HEK293 (cell line): ENCODE data around the gene PAK1.

Experiments
- CTCF ChIA-PET: fragments of 350-600 bp; formaldehyde crosslinking; extraction: SDS; loops from one replicate; lab custom pipeline; 2021; ENCODE audit warnings: antibody characterized with exemption; lab: Yijun Ruan, JAX
- POLR2A ChIA-PET: fragments of 300-600 bp; formaldehyde crosslinking; extraction: SDS; loops from one replicate; lab custom pipeline; 2020; ENCODE audit warnings: antibody characterized with exemption, inconsistent platforms; lab: Yijun Ruan, JAX
- H3K27ac ChIP-seq: fragments of 200-500 bp; sonication (Bioruptor generic); 2 replicates; pipeline ENCODE4 v1.5.1; 2014; ENCODE audit warnings: low read depth, low read length, control low read depth, inconsistent platforms; ENCODE audit errors: extremely low read depth
- H3K36me3 ChIP-seq, 2 experiments: fragments of 200-500 bp in 1 of 2; sonication (Bioruptor generic) in 1 of 2; 1 replicate in 1 of 2; 2 replicates in 1 of 2; pipeline ENCODE4 v1.5.1; 2014 to 2017; ENCODE audit warnings: inconsistent platforms in 2 of 2, low read length in 2 of 2; ENCODE audit not compliant: control insufficient read depth in 2 of 2, insufficient read depth in 1 of 2
- H3K4me1 ChIP-seq: fragments of 200-500 bp; sonication (Bioruptor generic); 2 replicates; pipeline ENCODE4 v1.5.1; 2014; ENCODE audit warnings: mild to moderate bottlenecking, low read length, inconsistent platforms; ENCODE audit not compliant: control insufficient read depth, insufficient read depth
- H3K4me3 ChIP-seq: 2 replicates; pipeline ENCODE4 v1.5.1; 2011; ENCODE audit warnings: low read depth, mild to moderate bottlenecking, control low read depth, low read length, moderate library complexity
- H3K9me3 ChIP-seq: fragments of 200-500 bp; sonication (Bioruptor generic); 2 replicates; pipeline ENCODE4 v1.5.1; 2014; ENCODE audit warnings: low read depth, low read length, inconsistent platforms; ENCODE audit not compliant: control insufficient read depth, insufficient read depth
- GLIS1 ChIP-seq: fragments of 450-650 bp; formaldehyde crosslinking; IDR thresholded peaks from 2 replicates; pipeline ENCODE4 v1.5.1; 2016; ENCODE audit warnings: missing biosample characterization, missing genetic modification characterization
- KLF8 ChIP-seq: fragments of 450-650 bp; formaldehyde crosslinking; IDR thresholded peaks from 2 replicates; pipeline ENCODE4 v1.5.1; 2016; ENCODE audit warnings: missing biosample characterization, missing genetic modification characterization
- OSR2 ChIP-seq: fragments of 450-650 bp; formaldehyde crosslinking; IDR thresholded peaks from 2 replicates; pipeline ENCODE4 v1.5.1; 2016; ENCODE audit warnings: missing biosample characterization, missing genetic modification characterization
- PATZ1 ChIP-seq: fragments of 450-650 bp; formaldehyde crosslinking; IDR thresholded peaks from 2 replicates; pipeline ENCODE4 v1.5.1; 2016; ENCODE audit warnings: missing biosample characterization, missing genetic modification characterization
- RBAK ChIP-seq: fragments of 450-650 bp; formaldehyde crosslinking; IDR thresholded peaks from 2 replicates; pipeline ENCODE4 v1.5.1; 2016; ENCODE audit warnings: missing biosample characterization, missing genetic modification characterization
- REPIN1 ChIP-seq: fragments of 450-650 bp; formaldehyde crosslinking; IDR thresholded peaks from 2 replicates; pipeline ENCODE4 v1.5.1; 2017; ENCODE audit warnings: missing biosample characterization, missing genetic modification characterization, low read depth
- SP7 ChIP-seq: fragments of 450-650 bp; formaldehyde crosslinking; IDR thresholded peaks from 2 replicates; pipeline ENCODE4 v1.5.1; 2016; ENCODE audit warnings: missing biosample characterization, missing genetic modification characterization
- WT1 ChIP-seq: fragments of 450-650 bp; formaldehyde crosslinking; IDR thresholded peaks from 2 replicates; pipeline ENCODE4 v1.5.1; 2016; ENCODE audit warnings: missing biosample characterization, missing genetic modification characterization
- ZBTB17 ChIP-seq: fragments of 450-650 bp; formaldehyde crosslinking; IDR thresholded peaks from 2 replicates; pipeline ENCODE4 v1.5.1; 2016; ENCODE audit warnings: missing biosample characterization, missing genetic modification characterization
- ZBTB26 ChIP-seq: fragments of 450-650 bp; formaldehyde crosslinking; optimal IDR thresholded peaks from 2 replicates; pipeline ENCODE3; 2016; ENCODE audit warnings: missing biosample characterization, mild to moderate bottlenecking, missing genetic modification characterization
- ZNF24 ChIP-seq: fragments of 450-650 bp; formaldehyde crosslinking; IDR thresholded peaks from 2 replicates; pipeline ENCODE4 v1.5.1; 2016; ENCODE audit warnings: missing biosample characterization, missing genetic modification characterization
- ZNF350 ChIP-seq: fragments of 450-650 bp; formaldehyde crosslinking; IDR thresholded peaks from 2 replicates; pipeline ENCODE4 v1.5.0; 2017; ENCODE audit warnings: missing biosample characterization, mild to moderate bottlenecking, missing genetic modification characterization
- ZNF394 ChIP-seq: fragments of 450-650 bp; formaldehyde crosslinking; IDR thresholded peaks from 2 replicates; pipeline ENCODE4 v1.5.1; 2016; ENCODE audit warnings: missing biosample characterization, missing genetic modification characterization, mild to moderate bottlenecking, moderate library complexity, borderline replicate concordance
- ZNF416 ChIP-seq: fragments of 450-650 bp; formaldehyde crosslinking; IDR thresholded peaks from 2 replicates; pipeline ENCODE4 v1.5.1; 2016; ENCODE audit warnings: missing biosample characterization, missing genetic modification characterization
- ZNF600 ChIP-seq: fragments of 450-650 bp; formaldehyde crosslinking; IDR thresholded peaks from 2 replicates; pipeline ENCODE4 v1.5.1; 2016; ENCODE audit warnings: missing biosample characterization, missing genetic modification characterization
- ZNF629 ChIP-seq: fragments of 450-650 bp; formaldehyde crosslinking; IDR thresholded peaks from 2 replicates; pipeline ENCODE4 v1.5.1; 2017; ENCODE audit warnings: missing biosample characterization, missing genetic modification characterization
- ZSCAN23 ChIP-seq: fragments of 450-650 bp; formaldehyde crosslinking; IDR thresholded peaks from 2 replicates; pipeline ENCODE4 v1.5.1; 2016; ENCODE audit warnings: missing biosample characterization, missing genetic modification characterization
- TF ChIP-seq, protein P1 (sequence below): fragments of 450-650 bp; formaldehyde crosslinking; IDR thresholded peaks from 2 replicates; pipeline ENCODE4 v1.5.1; 2016; ENCODE audit warnings: missing biosample characterization, missing genetic modification characterization, low read depth
- TF ChIP-seq, protein P2 (sequence below): fragments of 450-650 bp; formaldehyde crosslinking; IDR thresholded peaks from 2 replicates; pipeline ENCODE4 v1.5.1; 2016; ENCODE audit warnings: missing biosample characterization, missing genetic modification characterization, borderline replicate concordance
- TF ChIP-seq, protein P3 (sequence below): fragments of 450-650 bp; formaldehyde crosslinking; IDR thresholded peaks from 2 replicates; pipeline ENCODE4 v1.5.1; 2017; ENCODE audit warnings: missing biosample characterization, missing genetic modification characterization
- TF ChIP-seq, protein P4 (sequence below): fragments of 450-650 bp; formaldehyde crosslinking; IDR thresholded peaks from 2 replicates; pipeline ENCODE4 v1.5.1; 2016; ENCODE audit warnings: missing biosample characterization, missing genetic modification characterization

Gene PAK1

GRCh38 chr11:77412814-77413213, 61.1 kb downstream of the PAK1 start:
- POLR2A ChIA-PET, result interaction anchor here (0.6 kb wide), 1 partner anchor 294 kb away, joined by 3 read pairs; no protein-coding TSS in a partner anchor

GRCh38 chr11:77411717-77412441, 62.0 kb downstream of the PAK1 start:
- ChIA-PET POLR2A (interaction anchor here (0.5 to 1.3 kb wide), 5 partner anchors 10 to 176 kb away, joined by 3 read pairs; no protein-coding TSS in a partner anchor), CTCF (interaction anchor here (1.0 to 4.5 kb wide), 5 partner anchors 30 to 216 kb away, joined by 3 to 21 read pairs (median 5); no protein-coding TSS in a partner anchor)
- Histone ChIP-seq H3K4me1 (0 out of 2 replicates have a peak, but pooled peaks cover 5% of the 10 kb centered on the region), H3K4me3 (peak overlapping the region; percentile 52), H3K36me3 (no peaks in the 10 kb centered on the region), H3K27ac (no peak overlapping the region), H3K9me3 (no peaks in the 10 kb centered on the region)
- TF ChIP-seq PATZ1 (0 out of 2 replicates have a peak, but pooled peaks have one; percentile 7), GLIS1 (peak; percentile 49; the same call in 1 of the 2 replicates), ZBTB17 (tag by site-specific recombination) (peak; percentile 90), ZBTB26 (tag by site-specific recombination) (peak; percentile 75)
- TF ChIP-seq, protein P1, sequence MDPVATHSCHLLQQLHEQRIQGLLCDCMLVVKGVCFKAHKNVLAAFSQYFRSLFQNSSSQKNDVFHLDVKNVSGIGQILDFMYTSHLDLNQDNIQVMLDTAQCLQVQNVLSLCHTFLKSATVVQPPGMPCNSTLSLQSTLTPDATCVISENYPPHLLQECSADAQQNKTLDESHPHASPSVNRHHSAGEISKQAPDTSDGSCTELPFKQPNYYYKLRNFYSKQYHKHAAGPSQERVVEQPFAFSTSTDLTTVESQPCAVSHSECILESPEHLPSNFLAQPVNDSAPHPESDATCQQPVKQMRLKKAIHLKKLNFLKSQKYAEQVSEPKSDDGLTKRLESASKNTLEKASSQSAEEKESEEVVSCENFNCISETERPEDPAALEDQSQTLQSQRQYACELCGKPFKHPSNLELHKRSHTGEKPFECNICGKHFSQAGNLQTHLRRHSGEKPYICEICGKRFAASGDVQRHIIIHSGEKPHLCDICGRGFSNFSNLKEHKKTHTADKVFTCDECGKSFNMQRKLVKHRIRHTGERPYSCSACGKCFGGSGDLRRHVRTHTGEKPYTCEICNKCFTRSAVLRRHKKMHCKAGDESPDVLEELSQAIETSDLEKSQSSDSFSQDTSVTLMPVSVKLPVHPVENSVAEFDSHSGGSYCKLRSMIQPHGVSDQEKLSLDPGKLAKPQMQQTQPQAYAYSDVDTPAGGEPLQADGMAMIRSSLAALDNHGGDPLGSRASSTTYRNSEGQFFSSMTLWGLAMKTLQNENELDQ (tag by site-specific recombination), result no peak
- TF ChIP-seq, protein P2, sequence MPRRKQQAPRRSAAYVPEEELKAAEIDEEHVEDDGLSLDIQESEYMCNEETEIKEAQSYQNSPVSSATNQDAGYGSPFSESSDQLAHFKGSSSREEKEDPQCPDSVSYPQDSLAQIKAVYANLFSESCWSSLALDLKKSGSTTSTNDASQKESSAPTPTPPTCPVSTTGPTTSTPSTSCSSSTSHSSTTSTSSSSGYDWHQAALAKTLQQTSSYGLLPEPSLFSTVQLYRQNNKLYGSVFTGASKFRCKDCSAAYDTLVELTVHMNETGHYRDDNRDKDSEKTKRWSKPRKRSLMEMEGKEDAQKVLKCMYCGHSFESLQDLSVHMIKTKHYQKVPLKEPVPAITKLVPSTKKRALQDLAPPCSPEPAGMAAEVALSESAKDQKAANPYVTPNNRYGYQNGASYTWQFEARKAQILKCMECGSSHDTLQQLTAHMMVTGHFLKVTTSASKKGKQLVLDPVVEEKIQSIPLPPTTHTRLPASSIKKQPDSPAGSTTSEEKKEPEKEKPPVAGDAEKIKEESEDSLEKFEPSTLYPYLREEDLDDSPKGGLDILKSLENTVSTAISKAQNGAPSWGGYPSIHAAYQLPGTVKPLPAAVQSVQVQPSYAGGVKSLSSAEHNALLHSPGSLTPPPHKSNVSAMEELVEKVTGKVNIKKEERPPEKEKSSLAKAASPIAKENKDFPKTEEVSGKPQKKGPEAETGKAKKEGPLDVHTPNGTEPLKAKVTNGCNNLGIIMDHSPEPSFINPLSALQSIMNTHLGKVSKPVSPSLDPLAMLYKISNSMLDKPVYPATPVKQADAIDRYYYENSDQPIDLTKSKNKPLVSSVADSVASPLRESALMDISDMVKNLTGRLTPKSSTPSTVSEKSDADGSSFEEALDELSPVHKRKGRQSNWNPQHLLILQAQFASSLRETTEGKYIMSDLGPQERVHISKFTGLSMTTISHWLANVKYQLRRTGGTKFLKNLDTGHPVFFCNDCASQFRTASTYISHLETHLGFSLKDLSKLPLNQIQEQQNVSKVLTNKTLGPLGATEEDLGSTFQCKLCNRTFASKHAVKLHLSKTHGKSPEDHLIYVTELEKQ (tag by site-specific recombination), result no peak

More at GRCh38 chr11:77412814-77413213, 61.1 kb downstream of the PAK1 start:
- TF ChIP-seq SP7 (tag by site-specific recombination) (peak; percentile 49), RBAK (tag by site-specific recombination) (no peak), KLF8 (tag by site-specific recombination) (0 out of 2 replicates have a peak, but pooled peaks have one; percentile 35), GLIS1 (peak; percentile 86), ZNF394 (tag by site-specific recombination) (no peak), ZNF24 (tag by site-specific recombination) (0 out of 2 replicates have a peak, but pooled peaks have one; percentile 36), ZNF416 (no peak), OSR2 (tag by site-specific recombination) (peak; percentile 69), ZNF600 (tag by site-specific recombination) (peak; percentile 56; the same call in 1 of the 2 replicates), ZNF629 (peak; percentile 43; the same call in 1 of the 2 replicates), REPIN1 (tag by site-specific recombination) (no peak), ZSCAN23 (tag by site-specific recombination) (no peak), WT1 (tag by site-specific recombination) (0 out of 2 replicates have a peak, but pooled peaks have one; percentile 32), ZNF350 (tag by site-specific recombination) (no peak)
- TF ChIP-seq, protein P3, sequence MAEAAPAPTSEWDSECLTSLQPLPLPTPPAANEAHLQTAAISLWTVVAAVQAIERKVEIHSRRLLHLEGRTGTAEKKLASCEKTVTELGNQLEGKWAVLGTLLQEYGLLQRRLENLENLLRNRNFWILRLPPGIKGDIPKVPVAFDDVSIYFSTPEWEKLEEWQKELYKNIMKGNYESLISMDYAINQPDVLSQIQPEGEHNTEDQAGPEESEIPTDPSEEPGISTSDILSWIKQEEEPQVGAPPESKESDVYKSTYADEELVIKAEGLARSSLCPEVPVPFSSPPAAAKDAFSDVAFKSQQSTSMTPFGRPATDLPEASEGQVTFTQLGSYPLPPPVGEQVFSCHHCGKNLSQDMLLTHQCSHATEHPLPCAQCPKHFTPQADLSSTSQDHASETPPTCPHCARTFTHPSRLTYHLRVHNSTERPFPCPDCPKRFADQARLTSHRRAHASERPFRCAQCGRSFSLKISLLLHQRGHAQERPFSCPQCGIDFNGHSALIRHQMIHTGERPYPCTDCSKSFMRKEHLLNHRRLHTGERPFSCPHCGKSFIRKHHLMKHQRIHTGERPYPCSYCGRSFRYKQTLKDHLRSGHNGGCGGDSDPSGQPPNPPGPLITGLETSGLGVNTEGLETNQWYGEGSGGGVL (tag by site-specific recombination), result peak; percentile 43; the same call in 1 of the 2 replicates
- TF ChIP-seq, protein P4, sequence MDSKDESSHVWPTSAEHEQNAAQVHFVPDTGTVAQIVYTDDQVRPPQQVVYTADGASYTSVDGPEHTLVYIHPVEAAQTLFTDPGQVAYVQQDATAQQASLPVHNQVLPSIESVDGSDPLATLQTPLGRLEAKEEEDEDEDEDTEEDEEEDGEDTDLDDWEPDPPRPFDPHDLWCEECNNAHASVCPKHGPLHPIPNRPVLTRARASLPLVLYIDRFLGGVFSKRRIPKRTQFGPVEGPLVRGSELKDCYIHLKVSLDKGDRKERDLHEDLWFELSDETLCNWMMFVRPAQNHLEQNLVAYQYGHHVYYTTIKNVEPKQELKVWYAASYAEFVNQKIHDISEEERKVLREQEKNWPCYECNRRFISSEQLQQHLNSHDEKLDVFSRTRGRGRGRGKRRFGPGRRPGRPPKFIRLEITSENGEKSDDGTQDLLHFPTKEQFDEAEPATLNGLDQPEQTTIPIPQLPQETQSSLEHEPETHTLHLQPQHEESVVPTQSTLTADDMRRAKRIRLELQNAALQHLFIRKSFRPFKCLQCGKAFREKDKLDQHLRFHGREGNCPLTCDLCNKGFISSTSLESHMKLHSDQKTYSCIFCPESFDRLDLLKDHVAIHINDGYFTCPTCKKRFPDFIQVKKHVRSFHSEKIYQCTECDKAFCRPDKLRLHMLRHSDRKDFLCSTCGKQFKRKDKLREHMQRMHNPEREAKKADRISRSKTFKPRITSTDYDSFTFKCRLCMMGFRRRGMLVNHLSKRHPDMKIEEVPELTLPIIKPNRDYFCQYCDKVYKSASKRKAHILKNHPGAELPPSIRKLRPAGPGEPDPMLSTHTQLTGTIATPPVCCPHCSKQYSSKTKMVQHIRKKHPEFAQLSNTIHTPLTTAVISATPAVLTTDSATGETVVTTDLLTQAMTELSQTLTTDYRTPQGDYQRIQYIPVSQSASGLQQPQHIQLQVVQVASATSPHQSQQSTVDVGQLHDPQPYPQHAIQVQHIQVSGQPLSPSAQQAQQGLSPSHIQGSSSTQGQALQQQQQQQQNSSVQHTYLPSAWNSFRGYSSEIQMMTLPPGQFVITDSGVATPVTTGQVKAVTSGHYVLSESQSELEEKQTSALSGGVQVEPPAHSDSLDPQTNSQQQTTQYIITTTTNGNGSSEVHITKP (tag by site-specific recombination), result peak; percentile 12; the same call in 1 of the 2 replicates
- no peaks in the 10 kb centered on the region for H3K36me3 ChIP-seq
- H3K4me1 ChIP-seq, result 0 out of 2 replicates have a peak, but pooled peaks cover 2% of the 10 kb centered on the region
- no peaks in the 10 kb centered on the region for H3K9me3 ChIP-seq
- H3K4me3 ChIP-seq, result no peak overlapping the region
- H3K27ac ChIP-seq, result no peak overlapping the region
- CTCF ChIA-PET, result interaction anchor here (0.6 to 4.5 kb wide), 5 partner anchors 29 to 220 kb away, joined by 3 to 21 read pairs (median 5); no protein-coding TSS in a partner anchor
